Measurements from ENCODE around the gene ZNF710. TPM values are rescaled to one million over a fixed set of nuclear protein-coding genes. Genes with fewer than 3 reads are reported as not detected.

ZNF710 gene
- total and polyA plus RNA-seq, 9 of the 15 experiments (the other 6 are each of a cell fraction or from before 2014, with no cell fraction given) = 0.56 to 14.2 (median 5.2) TPM

GRCh38 chr15:90121086-90121485 is 120.0 kb downstream of the ZNF710 start:
- ChIA-PET CTCF (ENCODE audit: low intra/inter-chr PET ratio) (no interaction called here), POLR2A (interaction anchor here (0.5 kb wide), 1 partner anchor 147 kb away, joined by 3 read pairs; no protein-coding TSS in a partner anchor)
- TF ChIP-seq LEF1 (IDR thresholded peaks at IDR 0.05) = no peak
- no peak for TF ChIP-seq ZNF740 (CRISPR knock-in tag; IDR thresholded peaks at IDR 0.05)
- TF ChIP-seq ZNF740 (tag; IDR thresholded peaks at IDR 0.05) = no peak
- no peak for TF ChIP-seq NR0B1 (IDR thresholded peaks at IDR 0.05; ENCODE audit: partially characterized antibody)
- no peak for TF ChIP-seq POLR3G (IDR thresholded peaks at IDR 0.05; ENCODE audit: extremely low read depth, insufficient read length, insufficient replicate concordance)
- H3K4me2 ChIP-seq (ENCODE audit: insufficient read depth, low read length) = no peak overlapping the region
- no peak overlapping the region for H3K27ac ChIP-seq (ENCODE audit: extremely low read depth, low read depth, low read length)
- H3K4me3 ChIP-seq = no peak overlapping the region
- FAIRE-seq = no peak
- H3K9ac ChIP-seq (ENCODE audit: insufficient read depth in 1 of 2, low read depth in 2 of 2, low read length in 2 of 2) = no peak overlapping the region
- DNase-seq (ENCODE audit: extremely low read depth in 1 of 4, low spot score in 3 of 4) = no peak
- no peak for ATAC-seq
- no peaks in the 10 kb centered on the region for H3K4me1 ChIP-seq (replicated peaks in 1 of 2; ENCODE audit: control insufficient read depth in 2 of 2, insufficient read depth in 2 of 2, low read length in 2 of 2)
- no peak overlapping the region for H2AFZ ChIP-seq (ENCODE audit: low read depth, low read length)
- H3K36me3 ChIP-seq (ENCODE audit: control insufficient read depth, insufficient read depth, low read length) = no peaks in the 10 kb centered on the region
- BruUV-seq (replicated peaks) = no TSS peak
- 27% methylated on average over 2 of the region's 6 CpGs for WGBS (ENCODE audit: insufficient coverage, low coverage, missing lambda C conversion rate)
- H3K27me3 ChIP-seq (ENCODE audit: control insufficient read depth in 2 of 2, insufficient read depth in 2 of 2, low read length in 2 of 2) = no peaks in the 10 kb centered on the region
- intact Hi-C loops (cut with micrococcal nuclease) (no loop called here), in situ Hi-C loops (cut with MboI) (no loop called here)
- H3K9me3 ChIP-seq (replicated peaks; ENCODE audit: control insufficient read depth, insufficient read depth, low read depth, low read length) = no peaks in the 10 kb centered on the region
- no peaks in the 10 kb centered on the region for H4K20me1 ChIP-seq (replicated peaks; ENCODE audit: control insufficient read depth, insufficient read depth, low read length)
- no peaks in the 10 kb centered on the region for H3K9me1 ChIP-seq (ENCODE audit: control insufficient read depth, insufficient read depth, low read length)
- no peaks in the 10 kb centered on the region for H3K79me2 ChIP-seq (ENCODE audit: control insufficient read depth, insufficient read depth, low read length)

All from K562 (cell line).